Ramos (cell line): Measurements from ENCODE around the gene PTGES2.

ENCODE experiments used
- in situ Hi-C: fragments of 300-500 bp; cut with MboI; formaldehyde crosslinking; loops from one replicate; pipeline ENCODE4 v1.14.3; 2022; ENCODE audit warnings: low sequenced_read_pairs; ENCODE audit not compliant: unreplicated experiment

Gene PTGES2

DNA sequence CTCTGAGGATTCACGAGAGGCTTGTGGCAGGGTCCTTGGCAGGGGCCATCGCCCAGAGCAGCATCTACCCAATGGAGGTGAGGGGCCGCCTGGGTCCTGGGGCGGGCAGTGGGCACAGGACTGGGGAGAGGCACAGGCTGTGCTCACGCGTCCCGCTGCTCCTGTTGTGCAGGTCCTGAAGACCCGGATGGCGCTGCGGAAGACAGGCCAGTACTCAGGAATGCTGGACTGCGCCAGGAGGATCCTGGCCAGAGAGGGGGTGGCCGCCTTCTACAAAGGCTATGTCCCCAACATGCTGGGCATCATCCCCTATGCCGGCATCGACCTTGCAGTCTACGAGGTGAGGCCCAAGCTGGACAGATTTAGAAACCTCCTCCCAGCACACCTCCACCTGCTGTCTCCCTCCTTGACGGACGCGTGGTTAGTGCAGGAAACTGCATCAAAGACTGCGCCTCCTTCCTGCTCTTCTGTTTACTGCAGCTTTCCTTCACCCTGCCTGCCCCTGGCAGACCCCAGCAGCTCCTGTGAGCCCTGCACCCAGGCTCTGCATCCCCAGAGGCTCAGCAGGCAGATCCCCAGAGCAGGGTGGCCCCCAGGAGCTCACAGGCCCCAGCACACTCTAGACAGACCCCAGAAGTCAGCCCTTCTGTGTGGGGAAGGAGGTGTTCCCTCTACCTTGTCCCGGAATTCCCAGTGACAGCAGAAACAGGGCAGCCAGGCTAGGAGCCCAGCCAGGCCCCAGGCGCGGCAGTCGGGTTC lies 21.2 kb downstream of the PTGES2 start:
- in situ Hi-C loops: no loop called here

DNA sequence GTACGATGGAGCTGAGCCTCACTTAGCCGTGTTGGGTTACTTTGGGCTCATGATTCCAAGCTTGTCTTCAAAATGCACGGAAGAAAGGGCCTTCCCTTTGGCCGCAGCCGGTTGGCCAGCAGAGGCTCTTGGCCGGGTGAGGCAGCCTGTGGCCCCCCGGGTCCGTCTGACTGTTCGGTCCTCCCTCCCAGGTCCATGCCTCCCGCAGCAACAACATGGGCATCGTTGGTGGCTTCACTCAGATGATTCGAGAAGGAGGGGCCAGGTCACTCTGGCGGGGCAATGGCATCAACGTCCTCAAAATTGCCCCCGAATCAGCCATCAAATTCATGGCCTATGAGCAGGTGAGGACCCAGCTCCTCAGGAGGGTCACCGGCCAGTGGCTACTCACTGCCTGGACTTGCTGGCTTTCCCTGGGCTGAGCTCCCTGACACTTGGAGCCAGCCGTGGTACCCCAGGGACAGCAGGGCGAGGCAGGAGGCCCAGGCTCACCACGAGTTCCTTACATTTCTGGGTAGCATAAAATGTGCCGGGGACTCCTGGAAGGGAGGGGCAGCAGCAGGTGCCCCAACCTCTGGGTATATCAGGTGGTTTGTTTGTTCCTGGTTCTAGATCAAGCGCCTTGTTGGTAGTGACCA lies 21.9 kb downstream of the PTGES2 start:
- in situ Hi-C loops: no loop called here

GRCh38 chr9:128104171-128104618 lies 23.3 kb downstream of the PTGES2 start:
- in situ Hi-C loops: no loop called here

- in situ Hi-C loops: no loop called here
These were observed 24.0 kb downstream of the PTGES2 start for GRCh38 chr9:128103589-128103962.

- in situ Hi-C loops: no loop called here
These were observed 24.5 kb downstream of the PTGES2 start for GRCh38 chr9:128102861-128103588.

DNA sequence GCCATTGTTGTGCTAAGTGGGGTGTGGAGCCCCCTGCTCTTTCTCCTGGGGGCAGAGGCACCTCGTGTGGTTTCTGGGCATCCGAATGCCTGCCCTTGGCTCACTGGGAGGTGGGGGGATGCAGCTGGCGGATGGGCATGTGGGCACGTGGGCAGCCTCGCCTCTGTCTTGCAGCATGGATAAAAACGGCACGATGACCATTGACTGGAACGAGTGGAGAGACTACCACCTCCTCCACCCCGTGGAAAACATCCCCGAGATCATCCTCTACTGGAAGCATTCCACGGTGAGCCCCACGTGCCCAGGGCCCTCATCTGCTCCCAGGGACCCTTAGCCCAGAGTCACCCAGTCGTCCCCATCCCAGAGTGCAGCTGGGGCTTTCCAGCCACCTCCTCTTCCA lies 25.3 kb downstream of the PTGES2 start:
- in situ Hi-C loops: no loop called here

DNA sequence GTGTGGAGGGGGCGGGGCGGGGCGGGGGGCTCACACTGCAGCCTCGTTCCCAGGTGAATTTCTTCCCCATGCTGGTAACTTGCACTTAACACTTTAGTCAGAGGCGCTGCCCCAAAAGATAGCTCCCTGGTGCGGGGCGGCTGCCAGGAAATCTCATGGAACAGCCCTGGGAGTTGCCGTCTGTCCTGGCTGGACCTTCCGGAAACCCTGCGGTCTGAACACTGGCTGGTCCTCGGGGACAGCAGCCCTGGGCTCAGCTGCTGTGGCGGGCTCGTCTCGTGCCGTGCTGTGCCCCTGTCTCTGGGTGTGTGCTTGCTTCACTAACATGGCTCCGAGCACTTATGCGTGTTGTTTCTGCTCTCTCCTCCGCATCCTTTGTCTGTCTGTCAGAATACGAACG lies 25.8 kb downstream of the PTGES2 start:
- in situ Hi-C loops: no loop called here

- in situ Hi-C loops: no loop called here
These were observed 26.3 kb downstream of the PTGES2 start for GRCh38 chr9:128101231-128101661.

DNA sequence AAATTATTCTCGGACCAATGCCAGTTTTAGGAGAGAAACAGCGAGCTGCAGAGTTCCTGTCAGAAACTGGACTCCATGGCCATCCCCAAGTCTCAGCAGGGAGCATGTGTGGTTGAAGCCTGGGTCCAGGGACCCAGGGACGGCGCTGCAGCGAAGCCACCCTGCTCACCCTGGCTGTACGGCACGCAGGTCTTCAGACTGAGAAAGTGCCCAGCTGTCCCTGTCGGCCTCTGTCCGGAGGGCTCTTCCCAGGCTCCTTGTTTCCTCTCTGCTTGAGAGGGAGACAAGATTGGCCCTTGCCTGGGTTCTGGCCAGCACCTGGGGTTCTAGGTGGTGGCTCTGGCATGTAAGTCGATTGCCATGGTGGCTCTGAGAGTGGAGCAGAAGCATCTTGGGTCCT lies 26.9 kb downstream of the PTGES2 start:
- in situ Hi-C loops: no loop called here

- in situ Hi-C loops: no loop called here
These were observed 27.5 kb downstream of the PTGES2 start for GRCh38 chr9:128099932-128100491.

GRCh38 chr9:128099231-128099931 lies 28.1 kb downstream of the PTGES2 start:
- in situ Hi-C loops: no loop called here

DNA sequence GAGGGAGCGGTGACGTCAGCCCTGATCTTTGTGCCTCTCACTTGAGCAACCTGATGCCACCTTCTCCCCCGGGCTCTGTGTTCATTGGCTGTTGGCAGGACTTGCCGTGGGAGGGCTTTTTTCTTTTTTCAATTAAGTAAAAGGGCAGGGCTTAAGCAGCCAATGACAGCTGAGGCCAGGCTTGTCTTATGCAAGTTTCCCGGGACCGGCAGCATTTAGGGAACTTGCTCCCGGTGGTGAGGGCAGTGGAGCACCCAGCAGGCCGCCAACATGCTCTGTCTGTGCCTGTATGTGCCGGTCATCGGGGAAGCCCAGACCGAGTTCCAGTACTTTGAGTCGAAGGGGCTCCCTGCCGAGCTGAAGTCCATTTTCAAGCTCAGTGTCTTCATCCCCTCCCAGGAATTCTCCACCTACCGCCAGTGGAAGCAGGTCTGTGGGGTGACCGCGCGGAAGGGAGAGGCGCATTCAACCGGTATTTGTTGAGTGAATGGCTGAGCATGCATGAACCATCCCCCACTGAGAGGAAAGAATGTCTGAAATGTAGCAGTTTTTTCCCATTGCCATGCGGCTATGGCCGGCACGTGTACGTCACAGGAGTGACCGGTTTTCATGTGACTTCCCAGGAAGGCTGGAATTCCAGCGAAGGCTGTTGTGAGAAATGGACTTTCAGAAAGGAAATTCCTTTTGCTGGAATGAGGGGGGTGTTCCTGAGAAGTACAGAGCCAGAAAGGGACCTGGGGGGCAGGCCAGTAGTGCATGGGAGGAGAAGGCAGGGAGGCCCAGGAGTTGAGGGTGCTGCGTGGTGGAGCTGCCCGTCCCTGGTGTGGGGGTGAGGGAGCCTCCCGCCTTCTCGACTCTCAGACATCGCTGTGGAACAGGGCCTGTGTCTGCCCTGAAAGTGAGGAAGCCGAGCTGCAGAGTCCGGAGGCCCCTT lies 29.0 kb downstream of the PTGES2 start:
- in situ Hi-C loops: no loop called here

DNA sequence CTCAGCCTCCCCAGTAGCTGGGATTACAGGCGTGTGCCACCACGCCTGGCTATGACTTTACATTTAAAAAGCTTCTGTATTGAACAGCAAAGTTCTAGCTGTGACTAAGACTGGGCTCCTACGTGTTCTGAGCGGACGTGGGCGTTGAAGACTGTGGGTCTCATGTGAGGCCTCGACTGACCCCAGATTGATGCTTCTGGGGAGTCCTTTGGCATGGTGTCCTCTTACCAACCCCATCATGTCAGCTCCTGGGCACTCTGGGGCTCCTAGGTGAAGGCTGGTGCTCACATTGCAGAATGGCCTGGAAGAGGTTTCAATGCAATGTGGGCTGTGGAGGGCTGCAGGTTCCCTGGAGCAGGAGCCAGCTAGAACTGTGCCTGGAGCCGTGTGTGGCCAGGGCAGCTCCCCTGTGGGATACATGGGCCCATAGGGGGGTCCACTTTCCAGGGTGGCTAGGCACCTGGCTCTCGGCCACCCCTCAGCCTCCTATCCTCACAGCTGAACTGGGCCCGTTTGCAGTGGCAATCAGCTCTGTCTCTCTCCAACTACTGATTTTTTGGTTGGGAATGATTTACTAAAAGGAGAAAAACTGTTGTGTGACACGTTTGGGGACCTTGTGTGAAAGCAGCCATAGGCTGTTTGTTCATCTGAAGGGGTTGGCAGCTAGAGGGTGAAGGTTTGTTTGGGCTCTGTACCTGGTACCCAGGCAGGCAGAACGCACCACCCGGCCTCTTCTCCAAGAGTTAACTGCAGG lies 29.8 kb downstream of the PTGES2 start:
- in situ Hi-C loops: no loop called here

DNA sequence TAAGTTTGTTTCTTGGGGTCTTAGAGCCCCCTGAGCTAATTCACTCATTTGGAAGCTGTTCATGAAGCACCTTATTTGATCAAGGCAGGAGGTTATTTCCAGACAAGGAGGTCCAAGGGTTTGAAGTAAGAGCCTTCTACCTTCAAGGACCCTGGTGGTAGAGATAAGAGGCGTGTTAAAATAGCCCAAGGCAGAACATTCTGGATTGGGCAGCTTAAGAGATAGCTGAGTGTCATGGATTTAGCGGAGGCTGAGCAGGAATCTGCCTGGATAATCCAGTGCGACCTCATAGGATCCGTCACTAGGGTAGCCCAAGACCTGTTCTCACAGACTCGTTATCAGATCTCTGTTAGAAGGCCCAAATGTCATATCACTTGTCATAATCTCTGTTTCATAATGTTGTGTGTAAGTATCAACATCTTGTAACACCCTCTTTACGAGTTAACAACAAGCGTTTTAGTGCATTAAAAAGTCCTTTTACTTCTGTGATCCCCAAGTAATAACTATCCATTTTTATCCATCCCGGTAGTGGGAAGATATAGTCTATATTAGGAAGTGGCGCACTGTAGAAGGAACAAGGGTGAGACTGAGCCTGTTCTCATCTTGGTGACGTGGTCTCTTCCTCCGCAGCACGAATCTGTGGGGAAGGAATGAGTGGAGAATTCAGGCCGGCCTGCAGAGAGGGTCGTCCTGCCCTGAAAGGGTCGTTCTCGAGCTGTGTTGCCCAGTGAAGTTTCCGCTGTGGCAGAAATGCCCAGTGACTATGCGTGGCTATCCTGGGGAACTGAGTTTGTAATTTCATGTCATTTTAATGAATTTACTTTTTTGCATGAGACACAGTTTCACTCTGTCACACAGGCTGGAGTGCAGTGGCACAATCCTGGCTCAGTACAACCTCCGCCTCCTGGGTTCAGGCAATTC lies 30.7 kb downstream of the PTGES2 start:
- in situ Hi-C loops: no loop called here

- in situ Hi-C loops: no loop called here
These were observed 32.5 kb downstream of the PTGES2 start for GRCh38 chr9:128094950-128095544.

DNA sequence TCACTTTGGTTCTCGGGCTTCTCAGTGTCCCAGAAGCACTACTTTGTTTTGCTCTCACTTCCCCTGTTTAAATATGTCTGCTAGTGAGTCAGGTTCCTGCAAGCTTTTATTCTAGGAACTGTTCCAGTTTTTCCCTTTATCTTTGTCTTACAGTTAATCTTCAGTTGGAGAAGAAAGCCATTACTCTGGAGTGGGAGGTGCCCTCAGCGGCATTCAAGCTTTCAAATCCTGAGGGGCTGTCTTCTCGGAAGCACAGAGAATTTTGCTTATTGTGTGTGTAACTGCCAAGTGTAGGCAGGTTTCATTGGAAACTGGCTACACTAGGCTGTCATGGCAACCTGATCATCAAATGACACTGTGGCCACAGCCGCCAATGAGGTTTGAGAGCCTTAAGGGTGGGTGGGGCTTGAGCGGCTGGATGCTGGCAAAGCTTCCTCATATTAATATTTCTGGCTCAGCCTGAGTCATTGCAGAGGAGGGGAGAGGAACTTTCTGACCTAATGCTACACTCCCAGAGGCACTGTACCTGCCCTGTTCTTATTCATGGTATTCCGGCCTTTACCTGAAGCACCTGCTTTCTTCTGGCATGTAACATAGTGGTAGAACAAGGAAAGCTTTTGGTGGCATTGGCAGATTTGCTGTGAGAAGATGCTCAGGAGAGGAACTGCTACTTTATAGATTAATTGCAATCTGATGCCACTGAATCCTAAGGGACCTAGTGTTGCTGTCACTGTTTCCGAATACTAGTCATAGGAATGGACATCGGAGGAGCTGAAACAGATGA lies 33.2 kb downstream of the PTGES2 start:
- in situ Hi-C loops: no loop called here
